ENCODE data around the gene ZNF431.

- TF ChIP-seq GATA3 (IDR thresholded peaks at IDR 0.05; ENCODE audit: low read depth, low read length) (no peak), GATA2 (IDR thresholded peaks at IDR 0.05; ENCODE audit: low read depth, low read length) (no peak)
These were observed 32.7 kb upstream of the ZNF431 start for GRCh38 chr19:21109116-21109515.

All from SH-SY5Y (cell line).